Fibroblast of skin of abdomen (primary cell): ENCODE measurements around the gene SLC25A13.

Experiments used
- DNase-seq: peaks from one replicate; pipeline ENCODE4 v3.0.0-alpha.2; 2013

Gene SLC25A13

DNA sequence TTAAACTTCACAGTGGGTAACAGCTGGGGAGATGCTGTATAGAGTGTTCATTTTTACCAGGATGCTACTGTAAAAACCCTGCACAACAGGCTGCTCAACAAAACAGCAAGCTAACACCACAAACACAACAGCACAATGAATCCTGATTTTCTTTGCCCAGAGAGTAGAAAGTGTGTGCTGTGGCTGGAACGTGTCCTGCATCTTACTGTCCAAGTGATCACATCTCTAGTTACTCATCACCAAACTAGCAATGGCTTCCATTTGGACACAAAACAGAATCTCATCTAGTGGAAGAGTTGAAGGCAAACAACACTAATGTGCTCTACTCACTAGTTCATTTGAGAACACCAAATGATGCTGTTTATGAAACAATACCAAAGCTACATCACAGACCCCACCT lies 121.2 kb downstream of the SLC25A13 start:
- no peak for DNase-seq

DNA sequence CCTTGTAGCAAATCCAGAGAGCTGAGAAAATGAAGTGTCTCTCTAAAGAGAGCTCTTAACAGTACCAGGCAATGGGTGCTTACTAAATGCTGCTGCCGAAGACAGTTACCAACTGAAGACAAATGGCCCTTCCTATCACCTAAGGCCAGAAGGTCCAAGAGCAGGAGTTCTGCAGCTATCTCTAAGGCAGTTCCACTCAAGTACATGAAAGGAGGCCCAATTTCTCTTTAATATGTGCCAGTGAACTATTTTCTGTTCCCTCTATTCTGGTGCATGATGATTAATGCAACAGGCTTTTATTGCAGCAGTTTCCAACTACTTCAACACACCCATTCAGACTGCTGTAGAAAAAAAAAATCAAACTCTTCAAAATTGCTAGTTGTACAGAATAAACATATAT lies 122.5 kb downstream of the SLC25A13 start:
- DNase-seq = peak; percentile 17

DNA sequence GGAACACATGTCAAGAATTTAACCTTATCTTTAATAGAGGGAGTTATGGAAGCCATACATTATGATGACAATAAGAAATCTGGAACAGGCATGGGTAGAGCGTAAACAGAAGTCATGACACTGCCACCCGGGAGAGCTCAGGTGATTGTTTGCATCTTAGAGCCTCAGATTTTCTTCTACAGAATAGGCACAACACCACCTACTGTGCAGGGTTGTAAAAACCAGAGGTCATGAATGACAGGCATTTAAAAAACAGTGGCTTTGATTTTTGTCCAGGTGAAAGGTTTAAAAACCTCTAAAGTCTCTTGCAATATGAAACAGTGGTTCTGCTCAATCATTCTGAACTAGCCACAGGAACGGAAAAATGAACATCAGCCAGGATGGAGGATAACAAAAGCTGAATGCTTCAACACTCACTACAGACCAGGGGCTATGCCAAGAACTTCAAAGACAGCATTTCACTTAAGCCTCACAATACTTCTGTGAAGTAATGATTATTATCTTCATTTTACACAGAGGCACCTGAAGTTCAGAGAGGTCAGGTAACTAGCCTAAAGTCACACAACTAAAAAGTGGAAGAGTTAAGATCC lies 123.8 kb downstream of the SLC25A13 start:
- no peak for DNase-seq

DNA sequence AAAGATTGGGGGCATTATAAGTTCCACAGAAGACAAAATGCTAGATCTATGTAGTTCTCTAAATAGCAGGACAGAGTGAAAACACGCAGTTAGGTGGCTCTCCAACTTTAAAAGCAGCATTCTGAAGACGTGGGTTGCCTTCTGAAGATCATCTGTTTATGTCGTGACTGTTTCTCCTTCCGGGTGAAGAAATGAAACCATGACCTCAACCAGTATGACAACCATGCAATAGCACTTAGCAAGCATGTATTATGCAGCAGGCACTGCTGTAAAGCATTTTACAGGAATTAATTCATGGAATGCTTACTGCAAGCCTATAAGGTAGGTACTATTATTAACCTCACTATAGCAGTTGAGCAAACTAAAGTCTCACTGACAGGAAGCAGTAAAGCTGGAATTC lies 125.2 kb downstream of the SLC25A13 start:
- DNase-seq = no peak

DNA sequence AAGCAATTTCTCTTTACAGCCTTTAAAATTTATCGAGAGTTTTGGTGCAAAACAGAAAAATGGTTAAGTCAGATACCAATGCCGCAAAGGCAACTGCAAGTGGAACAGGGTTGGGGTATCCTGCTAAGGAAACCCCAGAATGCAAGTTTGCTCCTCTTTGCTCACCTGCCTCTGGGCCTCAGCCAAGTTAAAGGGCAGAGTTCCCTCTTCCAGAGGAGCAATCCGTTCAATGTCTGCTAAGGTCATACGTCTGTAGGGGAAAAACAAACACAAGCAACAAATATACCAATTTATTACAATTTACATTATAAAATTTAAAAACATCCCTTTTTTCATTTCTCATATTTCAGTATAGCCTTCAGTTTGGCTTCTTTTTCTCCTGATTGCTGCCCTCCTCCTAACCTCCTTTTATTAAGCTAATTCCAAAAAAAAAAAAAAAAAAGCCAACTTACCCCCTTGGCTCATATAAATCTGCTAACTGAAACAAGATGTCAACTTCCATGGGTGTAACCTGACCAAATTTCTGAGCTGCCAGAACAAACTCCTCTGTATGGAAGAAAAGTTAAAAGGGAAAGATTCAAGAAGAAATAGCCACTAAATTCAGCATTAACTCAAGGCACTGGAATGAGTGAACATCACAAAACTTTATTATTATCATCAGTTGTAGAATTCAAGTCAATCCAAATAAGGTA lies 132.6 kb downstream of the SLC25A13 start:
- peak; percentile 5 for DNase-seq

DNA sequence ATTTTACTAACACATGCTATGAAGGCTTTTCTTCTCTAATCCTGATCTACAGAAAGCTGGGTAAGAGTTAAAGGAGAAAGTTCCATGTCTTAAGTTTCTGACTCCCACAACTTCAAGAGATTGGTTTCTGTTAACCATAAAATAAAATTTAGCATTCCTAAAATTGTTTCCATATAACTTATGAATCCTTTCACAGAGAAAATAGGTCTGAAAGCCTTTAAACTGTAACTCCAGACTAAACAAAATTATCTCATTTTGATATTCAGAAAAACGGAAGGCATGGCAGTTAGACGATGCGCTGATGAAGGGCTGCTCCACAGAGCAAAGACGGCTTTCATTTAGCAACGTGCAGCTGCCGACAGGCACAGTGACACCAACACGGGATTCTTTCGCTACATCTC lies 133.3 kb downstream of the SLC25A13 start:
- DNase-seq = peak; percentile 26

DNA sequence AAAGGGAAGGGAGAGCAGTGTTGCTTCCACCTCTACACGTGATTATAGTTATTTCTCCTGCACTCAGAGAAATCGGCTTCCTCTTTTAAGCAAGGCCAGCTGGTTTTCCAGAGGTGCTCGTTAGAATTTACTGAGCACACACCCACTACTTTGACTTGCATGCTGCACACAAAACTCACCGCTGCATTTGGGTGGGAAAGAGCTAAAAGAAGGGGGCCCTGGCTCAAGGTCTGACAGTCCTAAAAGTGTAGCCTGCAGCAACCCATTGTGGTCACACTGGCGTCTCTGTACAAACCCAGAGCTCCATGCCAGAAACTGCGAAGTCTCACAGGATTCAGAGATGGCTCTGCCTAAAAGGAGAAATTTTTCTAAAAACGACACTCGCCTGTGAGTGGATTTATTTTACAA lies 133.7 kb downstream of the SLC25A13 start:
- peak; percentile 5 for DNase-seq

DNA sequence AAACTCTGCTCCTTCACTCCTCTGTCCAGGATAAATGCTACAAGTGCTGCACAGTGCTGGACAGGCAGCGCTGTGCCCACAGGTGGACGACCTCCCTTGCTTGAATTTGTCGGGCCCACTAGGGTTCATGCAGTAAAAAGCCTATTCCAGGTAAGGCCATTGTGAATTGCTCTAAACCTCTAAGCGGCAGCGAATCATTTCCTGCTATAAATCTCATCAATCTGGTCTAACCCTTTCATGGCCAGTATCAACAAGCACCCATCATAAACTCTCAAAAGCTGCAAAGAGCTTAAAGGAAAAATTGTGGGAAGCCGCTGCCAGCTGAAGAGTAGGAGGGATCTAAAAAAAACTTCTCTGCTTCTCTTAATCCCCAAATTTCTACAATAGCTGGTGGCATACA lies 134.2 kb downstream of the SLC25A13 start:
- DNase-seq = no peak

DNA sequence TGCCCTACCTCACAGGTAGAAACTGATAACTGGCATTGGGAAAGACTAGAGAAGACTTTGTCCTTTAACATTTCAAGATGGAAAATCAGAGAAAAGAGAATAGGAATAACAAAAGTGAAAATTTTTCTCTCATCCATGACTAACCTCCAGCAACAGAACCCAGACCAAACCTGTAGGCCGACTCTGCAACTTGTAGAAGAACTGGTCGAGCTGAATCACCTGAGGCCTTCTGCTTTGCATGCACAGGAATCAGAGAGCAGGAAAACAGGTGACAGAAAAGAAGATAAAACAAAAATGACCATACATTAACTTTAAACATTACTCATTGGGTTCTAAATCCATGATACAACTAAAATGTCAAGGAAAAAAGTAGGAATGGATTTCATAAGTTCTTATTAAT lies 137.1 kb downstream of the SLC25A13 start:
- no peak for DNase-seq

DNA sequence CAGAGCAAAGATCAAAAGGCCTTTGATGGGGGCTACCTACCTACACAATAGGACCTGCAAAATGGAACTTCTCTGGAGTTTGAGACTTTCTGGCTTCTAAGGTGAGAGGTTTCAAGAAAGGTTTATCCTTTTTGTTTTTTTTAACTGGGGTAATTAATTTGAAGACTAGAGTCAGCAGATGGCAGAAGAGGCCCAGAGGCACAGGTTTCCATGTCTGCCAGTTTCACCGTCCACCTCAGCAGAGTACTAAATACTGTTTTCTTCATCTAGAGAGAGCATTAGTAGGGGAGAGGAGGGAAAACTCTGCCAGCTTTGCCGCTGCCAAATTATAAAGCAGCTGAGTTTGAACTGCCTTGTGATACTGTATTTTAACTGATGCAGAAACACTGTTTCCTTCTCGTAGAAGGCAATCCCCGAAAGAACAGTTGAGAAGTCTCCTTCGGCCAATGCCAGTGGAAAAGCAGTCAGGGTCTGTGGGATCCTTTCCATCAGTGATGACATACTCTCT lies 138.7 kb downstream of the SLC25A13 start:
- no peak for DNase-seq

DNA sequence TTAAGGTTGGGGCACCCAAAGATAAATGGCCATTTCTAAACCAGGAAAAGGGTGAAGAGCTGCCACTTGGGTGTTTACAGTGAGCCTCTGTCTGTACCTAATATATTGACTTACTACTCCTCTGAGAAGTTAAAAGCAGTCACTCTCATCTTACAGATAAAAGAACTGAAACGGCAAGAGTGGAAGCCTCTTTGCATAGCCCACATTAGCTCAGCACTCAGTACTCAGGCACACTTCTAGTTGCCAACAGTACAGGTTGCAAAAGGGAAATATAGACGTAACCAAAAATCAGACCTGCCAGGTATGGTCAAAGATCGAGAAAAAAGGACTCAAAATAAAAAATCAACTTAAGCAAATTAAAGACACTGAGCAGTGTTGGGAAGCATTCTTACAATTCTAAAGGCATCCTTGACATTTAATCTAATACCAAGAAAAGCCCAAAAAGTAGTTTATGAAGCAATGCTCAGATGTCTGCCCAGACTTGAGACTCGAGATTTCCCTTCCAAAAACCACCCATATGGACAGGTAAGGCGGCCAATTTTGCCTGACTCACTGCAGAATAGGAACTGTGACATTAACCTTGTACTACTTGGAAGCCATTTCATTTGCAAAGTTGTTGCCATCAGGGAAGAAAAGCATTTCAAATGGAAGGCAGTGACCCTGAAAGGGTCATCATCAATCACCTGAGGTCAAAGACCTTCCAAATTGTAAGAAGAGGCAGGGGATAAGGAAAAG lies 139.3 kb downstream of the SLC25A13 start:
- DNase-seq = no peak

DNA sequence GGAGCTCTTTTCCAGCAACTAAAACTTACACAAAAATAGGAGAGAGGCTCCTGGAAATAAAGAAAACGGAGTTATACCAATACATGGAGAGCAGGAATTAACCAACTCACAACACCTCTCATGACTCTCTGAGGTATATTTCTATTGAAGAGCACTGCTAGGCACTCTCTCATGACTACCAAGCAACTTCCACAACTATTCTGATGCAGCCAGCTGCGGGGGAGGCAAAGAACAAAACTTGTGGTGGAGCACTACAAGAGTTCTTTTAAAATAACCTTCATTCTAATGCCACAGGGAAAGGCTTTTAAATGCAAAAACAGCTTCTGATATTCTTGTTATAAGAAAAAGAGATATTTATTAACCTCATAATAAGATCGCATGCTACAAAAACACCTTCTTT lies 140.7 kb downstream of the SLC25A13 start:
- no peak for DNase-seq

DNA sequence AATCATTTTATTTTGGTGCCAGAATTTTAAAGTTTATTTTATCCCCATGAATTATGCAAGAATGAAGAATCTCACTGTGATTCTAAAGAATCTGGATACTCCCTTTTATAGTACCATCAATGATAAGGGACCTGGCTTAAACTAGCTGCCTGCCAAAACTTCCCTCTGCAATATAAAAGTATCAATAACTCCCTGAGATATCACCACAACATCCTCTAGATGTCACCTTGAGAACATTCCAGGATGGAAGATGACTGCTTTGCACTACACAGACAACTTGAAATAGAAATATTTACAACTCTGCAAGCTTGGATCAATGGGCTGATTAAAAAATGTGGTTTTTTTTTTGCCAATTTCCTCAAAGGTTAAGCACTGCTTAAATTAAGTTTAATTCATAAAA lies 142.1 kb downstream of the SLC25A13 start:
- peak; percentile 3 for DNase-seq

DNA sequence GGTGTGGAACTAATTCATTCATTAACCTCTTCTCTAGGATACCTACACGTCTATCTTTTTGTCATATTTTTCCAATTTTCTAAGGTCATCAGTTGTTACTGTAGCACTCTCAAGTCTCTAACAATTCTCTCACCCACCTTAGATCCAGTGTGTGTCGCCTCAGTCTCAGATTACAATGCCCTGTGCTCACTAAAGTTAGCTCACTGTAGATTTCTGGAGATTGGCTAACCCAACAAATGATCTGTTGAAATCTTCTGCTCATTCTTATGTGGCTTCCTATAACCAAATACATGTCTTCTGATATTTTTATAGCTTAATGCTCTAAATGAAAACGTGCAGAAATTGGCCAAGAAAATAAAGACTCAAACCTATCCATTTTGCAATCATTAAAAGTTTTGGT lies 142.6 kb downstream of the SLC25A13 start:
- no peak for DNase-seq

DNA sequence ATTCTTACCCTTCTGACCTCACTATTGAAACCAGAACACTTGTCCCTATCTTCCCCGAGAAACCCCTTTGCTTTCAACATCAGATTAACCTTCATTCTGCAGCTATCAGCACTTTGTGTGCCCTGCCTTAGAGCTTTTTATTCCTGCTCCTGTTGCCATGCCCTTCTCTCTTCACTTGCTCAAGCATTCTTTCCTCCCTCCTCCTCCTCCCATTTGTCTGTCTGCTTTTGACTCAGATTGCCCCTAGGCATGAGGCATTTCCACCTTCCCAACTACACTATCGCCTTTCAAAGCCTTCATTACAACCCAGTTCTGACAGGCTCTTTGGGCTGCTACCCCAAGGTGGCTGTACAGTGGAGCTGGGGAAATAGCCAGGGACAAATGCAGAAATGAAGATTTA lies 143.3 kb downstream of the SLC25A13 start:
- no peak for DNase-seq

DNA sequence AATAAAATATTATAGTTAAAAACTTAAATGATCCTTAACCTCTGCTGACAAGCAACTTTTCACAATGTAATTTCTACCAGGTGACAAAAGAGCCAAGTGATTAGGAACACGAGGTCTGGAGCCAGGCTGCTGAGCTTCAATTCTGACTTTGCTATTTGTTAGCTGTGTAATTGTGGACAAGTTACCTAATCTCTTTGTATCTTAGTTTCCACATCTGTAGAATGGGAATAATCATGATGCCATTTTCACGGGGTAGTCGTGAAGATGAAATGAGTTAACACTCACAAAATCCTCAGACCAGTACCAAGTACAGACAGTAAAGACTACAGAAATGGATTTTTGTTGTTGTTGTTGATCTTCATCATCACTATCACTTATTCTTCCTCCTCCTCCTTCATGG lies 144.5 kb downstream of the SLC25A13 start:
- no peak for DNase-seq

DNA sequence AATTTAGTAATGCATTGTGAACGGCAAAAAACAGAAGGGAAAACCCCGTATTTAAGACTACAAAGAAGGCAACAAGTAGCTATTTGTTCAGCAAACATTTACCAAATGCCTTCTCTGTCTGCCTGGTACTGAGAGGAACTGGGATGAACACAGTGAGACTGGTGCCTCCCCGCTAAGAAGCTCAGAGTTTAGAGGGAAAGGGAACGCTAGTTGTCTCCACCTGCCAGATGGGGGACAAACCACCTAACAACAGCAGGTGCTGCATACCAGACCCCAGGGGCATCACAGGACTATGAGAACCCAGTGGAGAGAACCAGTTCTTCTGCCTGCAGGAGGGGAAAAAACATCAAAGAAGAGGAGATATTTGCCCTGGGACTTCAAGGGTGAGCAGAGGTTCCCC lies 147.1 kb downstream of the SLC25A13 start:
- DNase-seq = no peak

DNA sequence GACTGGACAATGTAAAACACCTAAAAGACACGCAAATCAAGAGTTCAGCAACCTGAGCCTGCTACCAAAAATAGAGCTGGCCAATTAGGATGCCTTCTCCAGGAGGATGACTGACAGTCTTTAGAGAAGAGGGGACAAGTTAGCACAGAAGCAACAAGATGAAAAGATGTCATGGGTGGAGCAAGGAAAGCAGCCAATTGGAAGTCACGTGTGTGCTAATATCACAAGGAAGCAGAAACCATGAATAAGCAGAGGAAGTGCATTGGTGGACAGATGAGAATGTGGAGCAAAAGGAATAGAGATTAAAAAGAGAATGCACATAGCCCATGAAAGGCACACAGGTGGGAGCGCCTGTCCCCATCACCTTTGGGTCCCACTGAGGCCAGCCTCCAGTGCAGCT lies 148.1 kb downstream of the SLC25A13 start:
- DNase-seq = no peak

DNA sequence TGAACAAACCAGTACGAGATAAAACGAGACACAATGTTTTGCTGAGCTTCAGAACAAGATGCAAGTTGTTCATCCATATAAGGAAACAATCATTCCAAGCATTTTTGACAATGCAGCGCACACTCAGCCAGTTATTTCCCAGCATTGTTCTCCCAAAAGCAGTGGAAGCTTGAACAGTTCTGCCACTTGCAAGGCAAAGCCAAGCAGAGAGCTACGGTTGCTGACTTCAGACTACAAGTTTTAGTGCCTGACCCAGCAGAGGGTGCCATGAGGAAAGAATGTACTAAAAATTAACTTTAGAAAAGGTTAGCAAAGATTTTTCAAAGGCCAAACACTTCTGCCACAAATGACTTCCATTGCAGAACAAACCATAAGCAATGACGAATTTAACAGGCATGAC lies 152.5 kb downstream of the SLC25A13 start:
- peak; percentile 9 for DNase-seq

DNA sequence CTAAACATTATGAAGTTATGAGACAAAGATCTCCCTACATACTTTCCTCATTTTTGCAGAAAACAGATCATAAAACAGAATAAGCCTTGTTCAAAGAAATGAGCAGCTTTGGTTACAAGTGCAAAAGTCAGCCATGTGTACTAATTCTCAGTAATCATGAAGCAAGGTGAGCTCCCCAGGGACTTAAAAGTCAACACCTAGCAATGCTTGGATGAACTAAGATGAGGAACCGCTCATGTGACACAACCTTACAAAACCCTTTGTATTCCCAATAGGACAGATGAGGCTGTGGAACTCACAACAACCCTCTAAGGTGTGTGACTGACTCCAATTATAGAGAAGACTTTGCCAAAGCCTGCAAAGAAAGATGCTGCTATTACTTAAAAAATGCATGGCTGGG lies 154.5 kb downstream of the SLC25A13 start:
- no peak for DNase-seq

DNA sequence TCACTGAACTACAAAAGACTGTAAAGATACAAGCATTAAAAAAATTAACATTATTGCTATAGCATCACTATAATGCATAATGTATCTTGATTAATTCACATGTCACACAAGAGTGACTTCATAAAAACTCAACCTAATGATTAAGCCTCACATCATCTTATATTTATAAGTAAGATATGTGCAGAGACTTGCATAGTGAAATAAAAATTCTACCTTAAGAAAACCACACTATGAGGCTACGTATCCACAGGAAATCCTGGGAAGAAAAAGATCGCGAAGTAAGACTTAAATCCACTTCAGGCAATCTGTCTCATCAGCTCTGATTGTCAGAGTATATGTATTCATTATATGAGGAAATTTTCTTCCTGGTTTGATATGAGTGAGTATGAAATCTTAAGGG lies 160.0 kb downstream of the SLC25A13 start:
- DNase-seq = no peak

DNA sequence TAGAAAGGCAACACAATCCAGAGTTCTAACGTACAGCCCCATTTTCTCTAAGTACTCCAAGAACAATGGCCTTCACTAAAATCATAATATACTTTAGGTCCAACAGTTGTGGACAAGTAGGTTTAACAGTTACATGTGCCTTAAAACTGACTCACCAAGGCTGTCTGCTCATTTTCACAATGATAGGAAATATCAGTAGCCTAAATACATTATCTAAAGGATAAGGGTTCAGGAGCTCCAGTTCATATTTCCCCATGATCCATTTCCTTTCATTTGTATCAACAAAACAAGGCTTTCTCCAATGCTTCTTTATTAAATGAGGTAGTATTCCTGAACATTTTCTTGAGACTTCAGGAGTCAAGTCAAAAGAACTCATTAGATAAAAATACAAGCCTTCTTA lies 164.0 kb downstream of the SLC25A13 start:
- DNase-seq = no peak

DNA sequence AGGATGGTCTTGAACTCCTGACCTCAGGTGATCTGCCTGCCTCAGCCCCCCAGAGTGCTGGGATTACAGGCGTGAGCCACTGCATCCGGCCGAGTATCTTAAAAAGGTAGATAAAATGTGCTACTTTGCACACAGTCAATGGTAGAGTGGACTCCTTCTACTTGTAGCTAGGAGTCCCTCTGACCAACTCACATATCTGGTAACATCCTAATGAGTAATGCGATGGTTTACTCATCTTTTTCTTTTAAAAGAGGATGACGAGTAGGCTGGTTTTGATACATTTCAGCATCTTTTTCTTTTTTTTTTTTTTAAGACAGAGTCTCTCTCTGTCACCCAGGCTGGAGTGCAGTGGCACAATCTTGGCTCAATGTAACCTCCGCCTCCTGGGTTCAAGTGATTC lies 167.4 kb downstream of the SLC25A13 start:
- peak; percentile 17 for DNase-seq

DNA sequence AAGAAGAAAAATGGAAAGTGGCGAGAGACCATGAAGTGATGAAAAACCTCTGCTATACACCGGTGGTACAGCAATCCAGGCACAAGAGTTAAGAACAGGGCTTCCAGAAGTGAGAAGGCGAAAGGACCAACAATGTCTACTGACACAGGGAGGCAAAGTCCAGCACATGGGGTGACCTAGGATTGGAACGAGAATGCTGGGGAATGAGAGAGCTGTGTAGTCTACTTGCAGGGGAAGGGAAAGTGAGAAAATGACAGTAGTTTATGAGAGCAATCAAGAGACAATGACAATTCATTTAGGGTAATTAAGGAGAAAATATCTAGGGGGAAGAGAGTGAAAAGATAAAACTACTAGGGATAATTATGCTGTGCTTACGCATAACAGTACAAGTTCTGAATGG lies 169.2 kb downstream of the SLC25A13 start:
- DNase-seq = no peak
